Colonic mucosa (tissue), 4 donors: Measurements from ENCODE around the gene MS4A15. TPM values are rescaled to one million over a fixed set of nuclear protein-coding genes. Genes with fewer than 3 reads are reported as not detected.
A peak's percentile ranks its signal among the peaks of the same experiment; 100 is the strongest.

ENCODE experiments used
- DNase-seq: peaks from one replicate; pipeline ENCODE4 v3.0.0-alpha.2; 2020
- H3K27ac ChIP-seq: fragments of 200-600 bp; one replicate; pipeline ENCODE4 v1.8.0; 2021
- H3K27me3 ChIP-seq: fragments of 200-600 bp; one replicate; pipeline ENCODE4 v1.8.0; 2021
- H3K36me3 ChIP-seq: fragments of 200-600 bp; one replicate; pipeline ENCODE4 v1.8.0; 2021
- H3K4me1 ChIP-seq: fragments of 200-600 bp; one replicate; pipeline ENCODE4 v1.8.0; 2021; ENCODE audit warnings: mild to moderate bottlenecking
- H3K4me3 ChIP-seq: fragments of 200-600 bp; one replicate; pipeline ENCODE4 v1.8.0; 2021
- H3K9ac ChIP-seq, 2 donors: one replicate each; pipeline ENCODE4 v1.7.0; 2013; ENCODE audit warnings: control low read depth in 2 of 2, low read depth in 2 of 2, low read length in 2 of 2
- H3K9me3 ChIP-seq: fragments of 200-600 bp; one replicate; pipeline ENCODE4 v1.8.0; 2021
- CTCF ChIP-seq: fragments of 200-600 bp; IDR thresholded peaks from one replicate; pipeline ENCODE4 v1.8.0; 2022; ENCODE audit warnings: antibody characterized with exemption, mild to moderate bottlenecking
- intact Hi-C: fragments of 100-400 bp; cut with DNase I; formaldehyde crosslinking; loops from one replicate; pipeline ENCODE4 v1.14.1; 2022
- total RNA-seq, 2 donors: library from RNA; stranded (reverse); fragmentation: NEBNext Ultra II Directional in 1 of 2; extraction: Animal tissue kit (Norgen Biotek cat#: 25700) in 1 of 2; gene quantifications; one replicate each; pipeline ENCODE4 v1.2.1, GENCODE V29; 2021
- donor health status: healthy.
- donor health status: DM: no; HTN: no; CAD: no.
- donor health status: DM: no; HTN: no; CAD: no.

Gene MS4A15
- total RNA-seq, 2 donors from 2014 or later: 0.13 TPM; not detected in 1

GRCh38 chr11:60761436-60762190 is 4.9 kb downstream of the MS4A15 start:
- Histone ChIP-seq H3K4me1 (no peaks in the 10 kb centered on the region), H3K9ac (no peak overlapping the region), H3K9me3 (no peaks in the 10 kb centered on the region), H3K27me3 (no peaks in the 10 kb centered on the region), H3K4me3 (no peak overlapping the region), H3K36me3 (no peaks in the 10 kb centered on the region), H3K27ac (no peak overlapping the region)
- TF ChIP-seq CTCF: no peak
- intact Hi-C loops: loop anchor here (5.0 kb wide), 1 partner anchor 104 kb away; no protein-coding TSS in a partner anchor
- no peak for DNase-seq

DNA sequence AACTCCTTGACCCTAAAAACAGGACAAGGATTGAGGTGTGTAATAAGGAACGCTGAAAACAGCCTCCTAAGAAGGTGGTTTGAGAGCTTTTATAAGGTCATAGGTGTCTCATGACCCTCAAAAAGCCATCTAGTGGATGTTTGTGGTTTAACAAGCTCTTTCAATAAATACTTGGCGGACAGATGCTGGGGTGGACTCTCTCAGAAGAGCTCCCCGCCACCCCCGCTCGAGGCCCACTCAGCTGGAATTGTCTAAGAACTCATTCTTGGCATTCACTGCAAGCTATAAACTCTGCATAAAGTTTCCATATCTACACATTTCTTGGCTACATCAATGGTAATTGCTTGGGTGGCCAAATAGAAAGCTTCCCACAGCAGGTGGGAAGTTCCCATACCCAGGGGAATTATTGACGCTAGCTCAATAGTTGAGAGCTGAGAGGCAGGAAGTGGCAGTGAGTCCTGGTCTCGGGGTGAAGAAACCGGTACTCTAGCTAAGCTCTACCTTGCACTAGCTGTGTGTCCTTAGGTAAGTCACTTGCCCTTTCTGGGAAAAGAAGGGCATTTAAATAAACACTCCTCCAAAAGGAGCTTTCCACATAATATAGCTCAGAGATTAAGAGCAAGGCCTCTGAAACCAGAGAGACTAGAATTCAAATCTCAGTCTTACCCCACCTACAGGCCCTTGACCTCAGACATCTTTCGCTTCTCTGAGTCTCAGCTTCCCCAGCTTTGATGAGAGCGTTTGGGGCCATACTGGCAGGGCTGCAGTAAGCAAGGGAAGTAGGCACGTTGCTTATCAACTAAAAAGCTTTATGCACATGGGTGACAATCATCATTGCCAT is 6.4 kb downstream of the MS4A15 start:
- peak; percentile 18 for TF ChIP-seq CTCF
- Histone ChIP-seq H3K36me3 (no peaks in the 10 kb centered on the region), H3K9me3 (no peaks in the 10 kb centered on the region), H3K4me1 (no peaks in the 10 kb centered on the region), H3K27ac (no peak overlapping the region), H3K27me3 (no peaks in the 10 kb centered on the region), H3K9ac (no peak overlapping the region), H3K4me3 (no peak overlapping the region)
- no peak for DNase-seq
- intact Hi-C loops: loop anchor here (5.0 kb wide), 1 partner anchor 106 kb away; no protein-coding TSS in a partner anchor

- no peak overlapping the region for H3K4me3 ChIP-seq
- no peak for TF ChIP-seq CTCF
- no peak for DNase-seq
- intact Hi-C loops: loop anchor here (5.0 kb wide), 1 partner anchor 107 kb away; no protein-coding TSS in a partner anchor
- no peaks in the 10 kb centered on the region for H3K4me1 ChIP-seq
- no peaks in the 10 kb centered on the region for H3K9me3 ChIP-seq
- H3K9ac ChIP-seq: no peak overlapping the region
- no peaks in the 10 kb centered on the region for H3K36me3 ChIP-seq
- H3K27ac ChIP-seq: no peak overlapping the region
- H3K27me3 ChIP-seq: no peaks in the 10 kb centered on the region
Observed at GRCh38 chr11:60763692-60764369, 7.2 kb downstream of the MS4A15 start.

DNA sequence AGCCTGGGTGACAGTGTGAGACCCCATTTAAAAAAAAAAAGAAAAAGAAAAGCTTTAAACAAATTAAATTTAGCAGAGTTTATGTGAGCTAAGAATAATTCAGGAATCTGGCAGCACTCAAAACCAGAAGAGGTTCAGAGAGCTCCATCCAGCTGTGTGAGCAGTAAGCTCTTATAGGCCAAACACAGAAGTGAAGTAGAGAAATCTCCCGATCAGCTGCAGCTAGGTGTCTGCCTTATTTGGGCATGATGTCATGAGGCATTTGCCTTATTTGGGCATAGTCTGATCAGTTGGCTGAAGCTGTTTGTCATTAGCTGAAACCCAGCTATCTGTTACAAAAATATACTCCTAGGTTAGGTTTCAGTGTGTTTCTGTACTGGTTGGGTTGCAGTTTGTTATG is 8.2 kb downstream of the MS4A15 start:
- H3K4me1 ChIP-seq: no peaks in the 10 kb centered on the region
- no peak overlapping the region for H3K9ac ChIP-seq
- TF ChIP-seq CTCF: no peak
- H3K27ac ChIP-seq: no peak overlapping the region
- no peak for DNase-seq
- no peaks in the 10 kb centered on the region for H3K27me3 ChIP-seq
- H3K9me3 ChIP-seq: no peaks in the 10 kb centered on the region
- H3K4me3 ChIP-seq: no peak overlapping the region
- no peaks in the 10 kb centered on the region for H3K36me3 ChIP-seq
- intact Hi-C loops: loop anchor here (5.0 kb wide), 1 partner anchor 108 kb away; no protein-coding TSS in a partner anchor

DNA sequence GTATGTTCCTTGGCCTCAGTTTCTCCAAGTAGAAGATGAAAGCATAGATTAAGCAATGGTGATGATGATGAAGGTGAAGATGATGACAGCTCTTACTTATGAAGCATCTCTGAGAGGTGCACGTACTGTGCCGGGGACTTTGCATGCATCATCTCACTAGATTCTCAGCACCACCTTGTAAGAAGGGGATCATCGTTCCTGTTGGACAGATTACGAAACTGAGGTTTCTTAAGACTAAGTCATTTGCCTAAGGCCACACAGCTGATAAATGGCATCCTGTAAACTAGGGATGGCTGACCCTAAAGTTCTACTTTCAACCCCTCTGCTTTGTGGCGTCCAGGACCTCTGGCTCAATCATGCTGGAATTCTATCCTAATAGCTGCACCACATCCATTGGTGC is 8.7 kb downstream of the MS4A15 start:
- no peaks in the 10 kb centered on the region for H3K36me3 ChIP-seq
- no peaks in the 10 kb centered on the region for H3K9me3 ChIP-seq
- no peak overlapping the region for H3K27ac ChIP-seq
- no peaks in the 10 kb centered on the region for H3K27me3 ChIP-seq
- no peak for DNase-seq
- H3K4me1 ChIP-seq: no peaks in the 10 kb centered on the region
- no peak for TF ChIP-seq CTCF
- no peak overlapping the region for H3K4me3 ChIP-seq
- intact Hi-C loops: no loop called here
- no peak overlapping the region for H3K9ac ChIP-seq
